ENCODE results near the gene MAZ.
"Not testable (repeated sequence)": the region's sequence is repeated elsewhere in the genome, so short reads cannot be mapped to it uniquely, and the experiment has no call there.

The MAZ gene

GRCh38 chr16:29774730-29775129 is 31.6 kb upstream of the MAZ start:
- DNase-seq (ENCODE audit: low spot score) = no peak
- in situ Hi-C loops (cut with MboI; ENCODE audit: low sequenced_read_pairs, unreplicated experiment) = no loop called here
- TF ChIP-seq CTCF (IDR thresholded peaks at IDR 0.05; ENCODE audit: borderline replicate concordance, control extremely low read depth, extremely low read depth, insufficient read depth, missing control alignments) = no peak

GRCh38 chr16:29775742-29776408 is 30.5 kb upstream of the MAZ start:
- in situ Hi-C loops (cut with MboI; ENCODE audit: low sequenced_read_pairs, unreplicated experiment) = no loop called here
- no peak for TF ChIP-seq CTCF (IDR thresholded peaks at IDR 0.05; ENCODE audit: borderline replicate concordance, control extremely low read depth, extremely low read depth, insufficient read depth, missing control alignments)
- DNase-seq (ENCODE audit: low spot score) = no peak

- in situ Hi-C loops (cut with MboI; ENCODE audit: low sequenced_read_pairs, unreplicated experiment) = no loop called here
- TF ChIP-seq CTCF (IDR thresholded peaks at IDR 0.05; ENCODE audit: borderline replicate concordance, control extremely low read depth, extremely low read depth, insufficient read depth, missing control alignments) = no peak
- no peak for DNase-seq (ENCODE audit: low spot score)
Observed at GRCh38 chr16:29777576-29778350, 28.6 kb upstream of the MAZ start, which contains the start of gene ZG16. TSS of gene ZG16 (plus strand) at chr16:29778256. CDS start at chr16:29779267, 1,011 bp downstream.

GRCh38 chr16:29779474-29779873 is 26.9 kb upstream of the MAZ start:
- no peak for TF ChIP-seq CTCF (IDR thresholded peaks at IDR 0.05; ENCODE audit: borderline replicate concordance, control extremely low read depth, extremely low read depth, insufficient read depth, missing control alignments)
- no peak for DNase-seq (ENCODE audit: low spot score)
- in situ Hi-C loops (cut with MboI; ENCODE audit: low sequenced_read_pairs, unreplicated experiment) = no loop called here

GRCh38 chr16:29783094-29783953 is 23.0 kb upstream of the MAZ start:
- DNase-seq (ENCODE audit: low spot score); in situ Hi-C loops (cut with MboI; ENCODE audit: low sequenced_read_pairs, unreplicated experiment): not testable (repeated sequence)

- no peak for DNase-seq (ENCODE audit: low spot score)
- in situ Hi-C loops (cut with MboI; ENCODE audit: low sequenced_read_pairs, unreplicated experiment) = no loop called here
- no peak for TF ChIP-seq CTCF (IDR thresholded peaks at IDR 0.05; ENCODE audit: borderline replicate concordance, control extremely low read depth, extremely low read depth, insufficient read depth, missing control alignments)
Observed at GRCh38 chr16:29784157-29784556, 22.2 kb upstream of the MAZ start.
